Endothelial cell of umbilical vein (primary cell): Measurements from ENCODE around the gene NDUFS8. TPM values are rescaled to one million over a fixed set of nuclear protein-coding genes. Genes with fewer than 3 reads are reported as not detected.

ENCODE experiments used
- BruUV-seq: library from RNA; stranded (reverse); fragments of 400-500 nt; replicated peaks from 2 replicates; lab custom pipeline; 2021; lab: Mats Ljungman, UMichigan
- CTCF ChIA-PET: fragments of 300-600, 350-600 bp; sonication (Branson Sonifier 250); formaldehyde crosslinking; loops from one replicate; lab custom pipeline; 2021; ENCODE audit warnings: antibody characterized with exemption, inconsistent platforms; lab: Charles Lee
- POLR2A ChIA-PET: fragments of 300-600, 350-600 bp; sonication (Branson Sonifier 250); formaldehyde crosslinking; loops from one replicate; lab custom pipeline; 2021; ENCODE audit warnings: antibody characterized with exemption, inconsistent platforms; lab: Charles Lee
- DNase-seq: peaks from one replicate; pipeline ENCODE4 v3.0.0-alpha.2; 2011; ENCODE audit warnings: low read depth, low spot score
- FAIRE-seq: peaks from 2 replicates; lab custom pipeline; 2011; peaks lifted over from hg19 to GRCh38; lab: Jason Lieb, UNC
- H2AFZ ChIP-seq: 2 replicates; pipeline ENCODE4 v1.6.0; 2012; ENCODE audit warnings: low read depth, low read length, control low read depth, inconsistent platforms
- H3K27ac ChIP-seq: 2 replicates; pipeline ENCODE4 v1.5.1; 2011; ENCODE audit warnings: low read depth, mild to moderate bottlenecking, control low read depth, low read length, moderate library complexity; ENCODE audit not compliant: insufficient read depth
- H3K27me3 ChIP-seq, 2 experiments: 2 replicates each; pipeline versions ENCODE4 v1.6.0 to v1.6.1; 2011; ENCODE audit warnings: low read length in 2 of 2, mixed read lengths in 1 of 2; ENCODE audit not compliant: control insufficient read depth in 2 of 2, insufficient read depth in 2 of 2
- H3K36me3 ChIP-seq, 2 experiments: 2 replicates in 1 of 2; 3 replicates in 1 of 2; pipeline ENCODE4 v1.5.1; 2011; ENCODE audit warnings: low read length in 2 of 2, mild to moderate bottlenecking in 1 of 2, moderate library complexity in 1 of 2; ENCODE audit not compliant: control insufficient read depth in 2 of 2, insufficient read depth in 2 of 2; ENCODE audit errors: extremely low read depth in 1 of 2
- H3K4me1 ChIP-seq: 3 replicates; pipeline ENCODE4 v1.5.1; 2011; ENCODE audit warnings: mild to moderate bottlenecking, low read length; ENCODE audit not compliant: control insufficient read depth, insufficient read depth; ENCODE audit errors: extremely low read depth
- H3K4me2 ChIP-seq: 2 replicates; pipeline ENCODE4 v1.6.1; 2011; ENCODE audit warnings: low read length, control low read depth, mixed read lengths; ENCODE audit not compliant: insufficient read depth
- H3K4me3 ChIP-seq, 3 experiments: fragments of 200-600 bp in 1 of 3; sonication (generic), shearing (Covaris generic) in 1 of 3; replicated peaks in 1 of 3; 2 replicates each; pipeline ENCODE4 v1.5.1; 2011 to 2016; ENCODE audit warnings: control low read depth in 3 of 3, low read length in 3 of 3, mild to moderate bottlenecking in 2 of 3, inconsistent platforms in 1 of 3, low read depth in 1 of 3, moderate library complexity in 1 of 3; ENCODE audit not compliant: insufficient read depth in 1 of 3
- H3K79me2 ChIP-seq: 2 replicates; pipeline ENCODE4 v1.6.0; 2012; ENCODE audit warnings: low read length, inconsistent platforms; ENCODE audit not compliant: control insufficient read depth, insufficient read depth
- H3K9ac ChIP-seq: replicated peaks from 2 replicates; pipeline ENCODE3; 2011; ENCODE audit warnings: low read length, control low read depth; ENCODE audit not compliant: insufficient read depth; ENCODE audit errors: extremely low read depth
- H3K9me1 ChIP-seq: replicated peaks from 3 replicates; pipeline ENCODE4 v1.6.0; 2011; ENCODE audit warnings: mild to moderate bottlenecking, low read length; ENCODE audit not compliant: control insufficient read depth, insufficient read depth; ENCODE audit errors: extremely low read depth
- H3K9me3 ChIP-seq: replicated peaks from 2 replicates; pipeline ENCODE4 v1.5.1; 2012; ENCODE audit warnings: low read length, inconsistent platforms; ENCODE audit not compliant: control insufficient read depth, insufficient read depth
- H4K20me1 ChIP-seq: replicated peaks from 2 replicates; pipeline ENCODE3; 2011; ENCODE audit warnings: mild to moderate bottlenecking, low read length; ENCODE audit not compliant: control insufficient read depth, insufficient read depth; ENCODE audit errors: extremely low read depth
- FOS ChIP-seq: IDR thresholded peaks from 2 replicates; pipeline ENCODE4 v1.6.1; 2011; ENCODE audit warnings: mild to moderate bottlenecking, low read length, moderate library complexity, borderline replicate concordance; ENCODE audit not compliant: insufficient read depth
- POLR2A ChIP-seq: IDR thresholded peaks from 2 replicates; pipeline ENCODE4 v1.6.1; 2012; ENCODE audit warnings: low read depth, mild to moderate bottlenecking, control low read depth, low read length
- dilution Hi-C: fragments of 300-500 bp; cut with MboI; formaldehyde crosslinking; loops from one replicate; pipeline ENCODE4 v1.15.0; 2019; ENCODE audit warnings: low sequenced_read_pairs; ENCODE audit not compliant: extremely low pct_ligation_motif_present
- intact Hi-C: fragments of 100-400 bp; cut with micrococcal nuclease; formaldehyde crosslinking; loops from one replicate; pipeline ENCODE4 v1.10.0; 2022
- polyA plus RNA-seq, 4 experiments: library from polyadenylated mRNA; depleted of rRNA in 3 of 4; stranded (reverse) in 3 of 4; unstranded in 1 of 4; fragments of >200 nt; gene quantifications; 2 replicates each; pipeline versions ENCODE4 v1.2.1 to v1.2.3, GENCODE V29; 2011 to 2012; ENCODE audit warnings: missing spikeins in 1 of 4
- total RNA-seq: library from RNA; stranded (reverse); gene quantifications from 2 replicates; pipeline ENCODE4 v1.2.3, GENCODE V29; 2021
- TF ChIP-seq, protein P1 (sequence below), 2 donors: IDR thresholded peaks; 1 replicate in 1 of 2; 2 replicates in 1 of 2; pipeline ENCODE4 v1.5.1; 2011; ENCODE audit warnings: low read length in 2 of 2, mild to moderate bottlenecking in 2 of 2, moderate library complexity in 2 of 2, control low read depth in 1 of 2, inconsistent platforms in 1 of 2, low read depth in 1 of 2; ENCODE audit not compliant: insufficient read depth in 1 of 2; ENCODE audit errors: extremely low read depth in 1 of 2

The NDUFS8 gene
- total and polyA plus RNA-seq, 2 donors (not counting 3 experiments of a cell fraction or from before 2014, with no cell fraction given): 166 to 170 TPM

DNA sequence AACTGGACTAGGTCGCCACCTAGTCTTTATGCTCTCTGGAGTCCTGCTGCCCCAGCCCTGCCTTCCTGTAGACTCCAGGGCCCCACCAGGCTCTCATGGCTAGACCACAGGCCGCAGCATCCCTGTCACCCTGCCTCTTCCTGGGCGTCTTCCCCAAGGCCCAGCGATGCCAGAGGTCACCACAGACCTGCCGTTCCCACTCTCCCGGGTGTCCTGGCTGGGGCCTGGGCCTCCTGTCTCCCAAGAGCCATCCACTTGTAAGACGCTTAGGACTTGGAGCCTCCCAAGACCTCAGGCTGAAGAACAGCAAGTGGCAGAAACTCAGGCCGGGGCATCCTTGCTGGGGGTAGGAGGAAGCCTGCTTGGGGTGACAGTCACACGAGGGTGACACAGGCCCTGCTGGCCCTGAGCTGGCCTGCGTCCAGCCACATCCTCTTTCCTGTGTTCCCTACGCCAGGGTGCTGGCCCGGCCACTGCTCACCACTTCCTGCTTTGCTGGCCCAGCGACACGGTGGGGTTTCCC is 6.3 kb downstream of the NDUFS8 start:
- DNase-seq (no peak), FAIRE-seq (no peak)
- CTCF ChIA-PET: no interaction called here
- intact Hi-C loops (loop anchor here (5.0 kb wide), 1 partner anchor 171 kb away; no protein-coding TSS in a partner anchor), dilution Hi-C loops (no loop called here)
- Histone ChIP-seq H3K79me2 (peaks cover 30% of the 10 kb centered on the region), H3K9me3 (no peaks in the 10 kb centered on the region), H3K27me3 (no peaks in the 10 kb centered on the region), H2AFZ (no peak overlapping the region), H4K20me1 (no peaks in the 10 kb centered on the region), H3K4me3 (no peak overlapping the region), H3K36me3 (peaks cover 0 to 19% of the 10 kb centered on the region in 2 experiments), H3K9me1 (no peaks in the 10 kb centered on the region), H3K4me2 (no peak overlapping the region), H3K4me1 (peaks cover 20% of the 10 kb centered on the region), H3K27ac (peak overlapping the region; percentile 13), H3K9ac (no peak overlapping the region)
- no TSS peak for BruUV-seq
- no peak for TF ChIP-seq POLR2A
- TF ChIP-seq FOS: no peak
- TF ChIP-seq, protein P1, sequence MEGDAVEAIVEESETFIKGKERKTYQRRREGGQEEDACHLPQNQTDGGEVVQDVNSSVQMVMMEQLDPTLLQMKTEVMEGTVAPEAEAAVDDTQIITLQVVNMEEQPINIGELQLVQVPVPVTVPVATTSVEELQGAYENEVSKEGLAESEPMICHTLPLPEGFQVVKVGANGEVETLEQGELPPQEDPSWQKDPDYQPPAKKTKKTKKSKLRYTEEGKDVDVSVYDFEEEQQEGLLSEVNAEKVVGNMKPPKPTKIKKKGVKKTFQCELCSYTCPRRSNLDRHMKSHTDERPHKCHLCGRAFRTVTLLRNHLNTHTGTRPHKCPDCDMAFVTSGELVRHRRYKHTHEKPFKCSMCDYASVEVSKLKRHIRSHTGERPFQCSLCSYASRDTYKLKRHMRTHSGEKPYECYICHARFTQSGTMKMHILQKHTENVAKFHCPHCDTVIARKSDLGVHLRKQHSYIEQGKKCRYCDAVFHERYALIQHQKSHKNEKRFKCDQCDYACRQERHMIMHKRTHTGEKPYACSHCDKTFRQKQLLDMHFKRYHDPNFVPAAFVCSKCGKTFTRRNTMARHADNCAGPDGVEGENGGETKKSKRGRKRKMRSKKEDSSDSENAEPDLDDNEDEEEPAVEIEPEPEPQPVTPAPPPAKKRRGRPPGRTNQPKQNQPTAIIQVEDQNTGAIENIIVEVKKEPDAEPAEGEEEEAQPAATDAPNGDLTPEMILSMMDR (IDR thresholded peaks at IDR 0.05; ENCODE audit: extremely low read depth in 1 of 2, insufficient read depth in 1 of 2, low read depth in 1 of 2, low read length in 2 of 2): no peak
- POLR2A ChIA-PET: no interaction called here

DNA sequence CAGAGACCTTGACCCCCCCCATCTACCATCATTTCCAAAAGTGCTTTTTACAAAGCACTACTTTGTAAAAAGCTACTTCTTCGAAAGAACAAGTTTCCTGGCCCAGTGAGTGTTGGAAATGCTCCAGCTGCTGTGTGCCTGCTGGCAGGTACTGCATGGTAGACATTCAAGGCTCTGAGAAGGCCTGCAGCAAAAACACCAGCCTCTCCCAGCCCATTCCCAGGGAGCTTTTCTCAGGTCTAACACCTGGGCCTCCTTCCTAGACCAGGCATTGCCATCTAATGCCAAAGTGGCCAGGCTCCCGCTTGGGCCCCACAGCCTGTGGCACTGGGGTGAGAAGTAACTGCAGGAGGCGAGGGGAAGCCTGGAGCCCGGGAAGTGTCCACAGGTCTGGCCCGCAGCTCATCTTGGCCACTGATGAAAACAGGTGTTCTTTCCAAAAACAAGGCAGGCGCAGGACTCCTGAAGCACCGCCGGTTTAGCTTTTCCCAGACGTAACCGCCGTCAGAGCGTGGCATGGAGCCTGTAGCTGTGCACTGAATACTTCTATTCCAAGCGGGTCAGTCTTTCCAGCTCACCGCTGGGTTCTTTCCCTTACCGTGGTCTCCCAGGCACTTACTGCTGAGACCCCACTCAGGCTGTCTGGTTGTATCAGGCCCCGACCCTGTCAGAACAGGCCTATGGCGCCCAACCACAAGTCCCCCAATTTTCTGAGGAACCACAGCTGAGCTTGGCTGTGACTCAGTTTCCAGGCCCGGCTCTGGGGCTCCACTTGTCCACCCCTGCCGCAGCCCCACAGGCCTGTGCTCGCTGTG is 7.1 kb downstream of the NDUFS8 start:
- H4K20me1 ChIP-seq: no peaks in the 10 kb centered on the region
- no peaks in the 10 kb centered on the region for H3K9me3 ChIP-seq
- H3K4me2 ChIP-seq: no peak overlapping the region
- peak; percentile 20 for TF ChIP-seq POLR2A
- TF ChIP-seq, protein P1 (IDR thresholded peaks at IDR 0.05; ENCODE audit: extremely low read depth in 1 of 2, insufficient read depth in 1 of 2, low read depth in 1 of 2, low read length in 2 of 2): no peak
- dilution Hi-C loops (no loop called here), intact Hi-C loops (loop anchor here (1.0 to 5.0 kb wide), 2 partner anchors 7 to 170 kb away; partner anchors contain the start of gene NDUFS8)
- no peak for DNase-seq
- no peak overlapping the region for H3K9ac ChIP-seq
- ChIA-PET POLR2A (interaction anchor here (0.7 kb wide), 1 partner anchor 130 kb away, joined by 3 read pairs; no protein-coding TSS in a partner anchor), CTCF (no interaction called here)
- H3K9me1 ChIP-seq: no peaks in the 10 kb centered on the region
- H3K4me3 ChIP-seq: no peak overlapping the region
- peak overlapping the region; percentile 13 for H3K27ac ChIP-seq
- H3K27me3 ChIP-seq: no peaks in the 10 kb centered on the region
- H3K4me1 ChIP-seq: peaks cover 20% of the 10 kb centered on the region
- H3K79me2 ChIP-seq: peaks cover 24% of the 10 kb centered on the region
- no peak overlapping the region for H2AFZ ChIP-seq
- FAIRE-seq: no peak
- BruUV-seq: no TSS peak
- peaks cover 0 to 22% of the 10 kb centered on the region in 2 experiments for H3K36me3 ChIP-seq
